SK-N-SH (cell line): ENCODE data around the gene SELENOK. TPM values are rescaled to one million over a fixed set of nuclear protein-coding genes. Genes with fewer than 3 reads are reported as not detected.

Experiments
- CTCF ChIA-PET: fragments of 300-600, 350-600 bp; formaldehyde crosslinking; extraction: SDS; loops from one replicate; lab custom pipeline; 2021; lab: Yijun Ruan, JAX
- POLR2A ChIA-PET: fragments of 350-600 bp; sonication (Branson Sonifier 250); formaldehyde crosslinking; extraction: SDS; loops from one replicate; lab custom pipeline; 2020; ENCODE audit warnings: antibody characterized with exemption, inconsistent platforms; lab: Yijun Ruan, JAX
- DNase-seq: peaks from one replicate; pipeline ENCODE4 v3.0.0; 2012
- H2AFZ ChIP-seq: fragments of 200-600 bp; sonication (generic); 2 replicates; pipeline ENCODE4 v1.8.1; 2016; ENCODE audit warnings: antibody characterized with exemption, mild to moderate bottlenecking, low read depth
- H3F3A ChIP-seq: fragments of 200-600 bp; sonication (generic); replicated peaks from 2 replicates; pipeline ENCODE3; 2016; ENCODE audit warnings: antibody characterized with exemption, mild to moderate bottlenecking; ENCODE audit not compliant: insufficient read depth
- H3K27ac ChIP-seq, 2 experiments: fragments of 200-500 bp in 1 of 2; fragments of 200-600 bp in 1 of 2; sonication (Bioruptor generic) in 1 of 2; sonication (generic), shearing (Covaris generic) in 1 of 2; 2 replicates each; pipeline versions ENCODE4 v1.5.1 to v1.6.1; 2014 to 2016; ENCODE audit warnings: low read depth in 2 of 2, inconsistent platforms in 1 of 2, low read length in 1 of 2, mild to moderate bottlenecking in 1 of 2, mixed read lengths in 1 of 2
- H3K27me3 ChIP-seq: fragments of 200-600 bp; sonication (generic), shearing (Covaris generic); 2 replicates; pipeline ENCODE4 v1.6.1; 2016; ENCODE audit warnings: mixed run types; ENCODE audit not compliant: insufficient read depth
- H3K36me3 ChIP-seq, 2 experiments: fragments of 200-500 bp in 1 of 2; fragments of 200-600 bp in 1 of 2; sonication (Bioruptor generic) in 1 of 2; sonication (generic) in 1 of 2; replicated peaks in 1 of 2; 2 replicates each; pipeline versions ENCODE3 to v1.5.1; 2014 to 2016; ENCODE audit warnings: low read length in 1 of 2, mild to moderate bottlenecking in 1 of 2; ENCODE audit not compliant: insufficient read depth in 2 of 2, control insufficient read depth in 1 of 2
- H3K4me1 ChIP-seq, 2 experiments: fragments of 200-500 bp in 1 of 2; fragments of 200-600 bp in 1 of 2; sonication (Bioruptor generic) in 1 of 2; sonication (generic), shearing (Covaris generic) in 1 of 2; 2 replicates each; pipeline versions ENCODE4 v1.5.1 to v1.6.1; 2014 to 2016; ENCODE audit warnings: low read depth in 1 of 2, low read length in 1 of 2, mixed run types in 1 of 2; ENCODE audit not compliant: insufficient read depth in 2 of 2, control insufficient read depth in 1 of 2
- H3K4me2 ChIP-seq: fragments of 200-600 bp; sonication (generic), shearing (Covaris generic); 2 replicates; pipeline ENCODE4 v1.6.1; 2017; ENCODE audit warnings: mixed run types
- H3K4me3 ChIP-seq, 2 experiments: fragments of 200-500 bp in 1 of 2; fragments of 200-600 bp in 1 of 2; sonication (Bioruptor generic) in 1 of 2; sonication (generic), shearing (Covaris generic) in 1 of 2; 2 replicates each; pipeline versions ENCODE4 v1.5.1 to v1.8.1; 2014 to 2016; ENCODE audit warnings: low read depth in 2 of 2, inconsistent platforms in 1 of 2, low read length in 1 of 2, mild to moderate bottlenecking in 1 of 2, mixed read lengths in 1 of 2, moderate library complexity in 1 of 2
- H3K79me2 ChIP-seq: fragments of 200-600 bp; sonication (generic); 2 replicates; pipeline ENCODE4 v1.8.1; 2017; ENCODE audit warnings: mild to moderate bottlenecking; ENCODE audit not compliant: insufficient read depth
- H3K9ac ChIP-seq: fragments of 200-600 bp; sonication (generic); 2 replicates; pipeline ENCODE4 v1.6.1; 2017; ENCODE audit warnings: mixed run types
- H3K9me2 ChIP-seq: fragments of 200-600 bp; sonication (generic); 2 replicates; pipeline ENCODE4 v1.6.1; 2017; ENCODE audit warnings: mixed run types
- H3K9me3 ChIP-seq: fragments of 200-600 bp; sonication (generic); 2 replicates; pipeline ENCODE4 v1.6.1; 2017; ENCODE audit warnings: mixed run types, mild to moderate bottlenecking, moderate library complexity
- H4K20me1 ChIP-seq: fragments of 200-600 bp; sonication (generic); 2 replicates; pipeline ENCODE4 v1.6.1; 2017; ENCODE audit warnings: mild to moderate bottlenecking, mixed run types; ENCODE audit not compliant: insufficient read depth
- CHD2 ChIP-seq: fragments of 150-350 bp; IDR thresholded peaks from 2 replicates; pipeline ENCODE4 v1.6.1; 2018; ENCODE audit warnings: low read length; ENCODE audit not compliant: partially characterized antibody
- ELF1 ChIP-seq: IDR thresholded peaks from 2 replicates; pipeline ENCODE4 v1.4.0; 2012
- GATA2 ChIP-seq: sonication (generic); formaldehyde crosslinking; IDR thresholded peaks from 2 replicates; pipeline ENCODE4 v1.5.0; 2020; ENCODE audit warnings: mild to moderate bottlenecking, missing genetic modification reagents
- MEF2A ChIP-seq: IDR thresholded peaks from 2 replicates; pipeline ENCODE4 v1.4.0; 2012; ENCODE audit warnings: low read depth, borderline replicate concordance
- MXI1 ChIP-seq: IDR thresholded peaks from 2 replicates; pipeline ENCODE4 v1.6.1; 2012; ENCODE audit warnings: mild to moderate bottlenecking, low read depth, low read length, improper control_type of control experiment
- RAD21 ChIP-seq: IDR thresholded peaks from 2 replicates; pipeline ENCODE4 v1.6.1; 2012; ENCODE audit warnings: mild to moderate bottlenecking, low read length
- RCOR1 ChIP-seq: fragments of 150-350 bp; IDR thresholded peaks from 2 replicates; pipeline ENCODE4 v1.6.1; 2017; ENCODE audit warnings: antibody characterized with exemption, low read length
- SMC3 ChIP-seq: IDR thresholded peaks from 2 replicates; pipeline ENCODE4 v1.6.1; 2012; ENCODE audit warnings: low read depth, low read length, improper control_type of control experiment
- USF1 ChIP-seq: IDR thresholded peaks from 2 replicates; pipeline ENCODE4 v1.4.0; 2012; ENCODE audit warnings: low read depth, borderline replicate concordance
- YY1 ChIP-seq: IDR thresholded peaks from 2 replicates; pipeline ENCODE4 v1.4.0; 2012; ENCODE audit warnings: low read depth, mild to moderate bottlenecking
- ZBTB33 ChIP-seq: IDR thresholded peaks from 2 replicates; pipeline ENCODE4 v1.4.0; 2012; ENCODE audit warnings: low read depth, borderline replicate concordance
- WGBS: methylation state at CpG from one replicate; pipeline ENCODE4 v1.1.6; 2017; ENCODE audit warnings: low lambda C conversion rate; 5-methylcytosine and 5-hydroxymethylcytosine counted together
- polyA plus RNA-seq, 3 experiments: library from polyadenylated mRNA; depleted of rRNA; stranded (reverse); fragments of >200 nt; gene quantifications; 2 replicates each; pipeline ENCODE4 v1.2.3, GENCODE V29; 2012
- TF ChIP-seq, protein P1 (sequence below): fragments of 200-600 bp; sonication (generic); IDR thresholded peaks from 2 replicates; pipeline ENCODE4 v1.6.1; 2017; ENCODE audit warnings: antibody characterized with exemption, mild to moderate bottlenecking, moderate library complexity
- TF ChIP-seq, protein P2 (sequence below): fragments of 150-350 bp; IDR thresholded peaks from 2 replicates; pipeline ENCODE4 v1.6.1; 2017; ENCODE audit warnings: antibody characterized with exemption, low read length, low read depth, borderline replicate concordance
- TF ChIP-seq, protein P3 (sequence below): IDR thresholded peaks from 2 replicates; pipeline ENCODE4 v1.4.0; 2012; ENCODE audit warnings: low read depth

The SELENOK gene
- polyA plus RNA-seq, 1 of the 3 experiments (the other 2 are of a cell fraction), result 29.2 TPM

DNA sequence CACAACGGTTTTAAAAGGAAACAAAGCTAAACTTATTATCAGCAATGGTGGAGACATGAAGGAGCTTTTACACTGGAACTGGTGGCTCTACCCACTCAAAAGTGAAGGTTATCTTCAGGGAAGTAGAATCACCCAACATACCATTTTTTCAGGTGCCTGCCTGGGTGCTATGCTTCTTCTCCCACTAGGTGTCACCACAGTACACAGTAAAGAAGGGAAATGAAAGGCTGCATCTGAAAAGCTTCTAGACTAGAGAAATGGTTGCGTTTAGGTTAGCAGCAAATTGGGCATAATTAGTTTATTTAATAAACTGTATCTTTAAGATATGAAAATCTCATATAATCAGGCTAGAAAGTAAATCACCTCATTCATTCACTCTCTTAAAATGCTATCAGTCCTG is 47.0 kb upstream of the SELENOK start:
- H3K4me3 ChIP-seq, result no peak overlapping the region; a peak in 1 of 4 replicates
- H3K27me3 ChIP-seq, result no peaks in the 10 kb centered on the region
- peak; percentile 51 for TF ChIP-seq SMC3
- TF ChIP-seq, protein P1, sequence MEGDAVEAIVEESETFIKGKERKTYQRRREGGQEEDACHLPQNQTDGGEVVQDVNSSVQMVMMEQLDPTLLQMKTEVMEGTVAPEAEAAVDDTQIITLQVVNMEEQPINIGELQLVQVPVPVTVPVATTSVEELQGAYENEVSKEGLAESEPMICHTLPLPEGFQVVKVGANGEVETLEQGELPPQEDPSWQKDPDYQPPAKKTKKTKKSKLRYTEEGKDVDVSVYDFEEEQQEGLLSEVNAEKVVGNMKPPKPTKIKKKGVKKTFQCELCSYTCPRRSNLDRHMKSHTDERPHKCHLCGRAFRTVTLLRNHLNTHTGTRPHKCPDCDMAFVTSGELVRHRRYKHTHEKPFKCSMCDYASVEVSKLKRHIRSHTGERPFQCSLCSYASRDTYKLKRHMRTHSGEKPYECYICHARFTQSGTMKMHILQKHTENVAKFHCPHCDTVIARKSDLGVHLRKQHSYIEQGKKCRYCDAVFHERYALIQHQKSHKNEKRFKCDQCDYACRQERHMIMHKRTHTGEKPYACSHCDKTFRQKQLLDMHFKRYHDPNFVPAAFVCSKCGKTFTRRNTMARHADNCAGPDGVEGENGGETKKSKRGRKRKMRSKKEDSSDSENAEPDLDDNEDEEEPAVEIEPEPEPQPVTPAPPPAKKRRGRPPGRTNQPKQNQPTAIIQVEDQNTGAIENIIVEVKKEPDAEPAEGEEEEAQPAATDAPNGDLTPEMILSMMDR, result peak; percentile 88
- TF ChIP-seq YY1, result no peak
- peak; percentile 87 for TF ChIP-seq RAD21
- POLR2A ChIA-PET, result no interaction called here
- H2AFZ ChIP-seq, result 0 out of 2 replicates have a peak overlapping the region, but pooled peaks have one; percentile 37
- H3K4me2 ChIP-seq, result no peak overlapping the region
- no peaks in the 10 kb centered on the region for H4K20me1 ChIP-seq
- H3K9me2 ChIP-seq, result no peaks in the 10 kb centered on the region
- CTCF ChIA-PET, result interaction anchor here (0.6 to 6.2 kb wide), 90 partner anchors 9 to 1785 kb away, joined by 3 to 54 read pairs (median 4); partner anchors contain the start of genes CACNA2D3 and SELENOK
- no peak overlapping the region; a peak in 1 of 4 replicates for H3K27ac ChIP-seq
- H3K36me3 ChIP-seq, result no peaks in the 10 kb centered on the region
- no peaks in the 10 kb centered on the region for H3K9me3 ChIP-seq
- H3K79me2 ChIP-seq, result no peaks in the 10 kb centered on the region
- H3F3A ChIP-seq, result peaks cover 3% of the 10 kb centered on the region
- DNase-seq, result peak; percentile 55
- WGBS, result 7% methylated on average over 2 of the region's 2 CpGs
- no peak overlapping the region for H3K9ac ChIP-seq
- peaks cover 0 to 8% of the 10 kb centered on the region in 2 experiments; a peak in 2 of 4 replicates for H3K4me1 ChIP-seq

DNA sequence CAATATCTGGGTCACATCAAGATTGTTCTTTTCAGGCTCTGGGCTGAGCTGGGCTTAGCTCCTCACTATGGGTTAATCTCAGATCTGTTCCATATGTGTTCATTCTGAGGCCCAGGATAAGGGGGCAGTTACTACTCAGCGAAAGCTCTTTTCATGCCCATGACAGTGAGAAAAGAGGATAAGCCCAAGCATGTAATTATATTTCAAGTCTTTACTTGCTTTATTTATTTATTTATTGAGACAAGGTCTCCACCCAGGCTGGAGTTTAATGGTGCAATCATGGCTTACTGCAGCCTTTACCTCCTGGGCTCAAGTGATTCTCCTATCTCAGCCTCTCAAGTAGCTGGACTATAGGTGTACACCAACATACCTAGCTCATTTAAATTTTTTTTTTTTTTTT is 44.7 kb upstream of the SELENOK start:
- Histone ChIP-seq H3K9me3 (no peaks in the 10 kb centered on the region), H3F3A (peaks cover under 1% of the 10 kb centered on the region), H3K27ac (no peak overlapping the region), H3K4me1 (peaks cover 0 to 8% of the 10 kb centered on the region in 2 experiments; a peak in 1 of 4 replicates), H3K79me2 (no peaks in the 10 kb centered on the region), H2AFZ (no peak overlapping the region), H3K4me3 (no peak overlapping the region), H3K27me3 (no peaks in the 10 kb centered on the region), H3K9ac (no peak overlapping the region), H3K36me3 (no peaks in the 10 kb centered on the region)
- DNase-seq, result no peak
- POLR2A ChIA-PET, result no interaction called here
- TF ChIP-seq MXI1 (no peak), GATA2 (no peak), SMC3 (no peak), ZBTB33 (no peak), MEF2A (no peak), USF1 (no peak), YY1 (no peak), ELF1 (no peak), CHD2 (no peak), RCOR1 (no peak)
- TF ChIP-seq, protein P2, sequence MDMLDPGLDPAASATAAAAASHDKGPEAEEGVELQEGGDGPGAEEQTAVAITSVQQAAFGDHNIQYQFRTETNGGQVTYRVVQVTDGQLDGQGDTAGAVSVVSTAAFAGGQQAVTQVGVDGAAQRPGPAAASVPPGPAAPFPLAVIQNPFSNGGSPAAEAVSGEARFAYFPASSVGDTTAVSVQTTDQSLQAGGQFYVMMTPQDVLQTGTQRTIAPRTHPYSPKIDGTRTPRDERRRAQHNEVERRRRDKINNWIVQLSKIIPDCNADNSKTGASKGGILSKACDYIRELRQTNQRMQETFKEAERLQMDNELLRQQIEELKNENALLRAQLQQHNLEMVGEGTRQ, result no peak
- TF ChIP-seq, protein P3, sequence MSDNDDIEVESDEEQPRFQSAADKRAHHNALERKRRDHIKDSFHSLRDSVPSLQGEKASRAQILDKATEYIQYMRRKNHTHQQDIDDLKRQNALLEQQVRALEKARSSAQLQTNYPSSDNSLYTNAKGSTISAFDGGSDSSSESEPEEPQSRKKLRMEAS, result no peak
- TF ChIP-seq, all 33 proteins: peak for 0
- Histone ChIP-seq H3K9me2 (no peaks in the 10 kb centered on the region), H3K4me2 (no peak overlapping the region), H4K20me1 (no peaks in the 10 kb centered on the region)
- WGBS, result 38% methylated on average over 1 of the region's 1 CpG
- CTCF ChIA-PET, result interaction anchor here (0.6 to 6.2 kb wide), 3 partner anchors 209 to 562 kb away, joined by 3 to 54 read pairs (median 38); no protein-coding TSS in a partner anchor
